Endothelial cell of umbilical vein (primary cell): ENCODE data around the gene VPS16.

ENCODE experiments used
- CTCF ChIP-seq, 2 donors: IDR thresholded peaks; 1 replicate in 1 of 2; 2 replicates in 1 of 2; pipeline ENCODE4 v1.5.1; 2011; ENCODE audit warnings: low read length in 2 of 2, mild to moderate bottlenecking in 2 of 2, moderate library complexity in 2 of 2, control low read depth in 1 of 2, inconsistent platforms in 1 of 2, low read depth in 1 of 2; ENCODE audit not compliant: insufficient read depth in 1 of 2; ENCODE audit errors: extremely low read depth in 1 of 2
- EZH2 ChIP-seq: IDR thresholded peaks from 2 replicates; pipeline ENCODE4 v1.6.1; 2012; ENCODE audit warnings: borderline replicate concordance, low read depth, mild to moderate bottlenecking, moderate library complexity, low read length, inconsistent platforms; ENCODE audit not compliant: severe bottlenecking
- FOS ChIP-seq: IDR thresholded peaks from 2 replicates; pipeline ENCODE4 v1.6.1; 2011; ENCODE audit warnings: mild to moderate bottlenecking, low read length, moderate library complexity, borderline replicate concordance; ENCODE audit not compliant: insufficient read depth
- GATA2 ChIP-seq: IDR thresholded peaks from 2 replicates; pipeline ENCODE4 v1.7.0; 2011; ENCODE audit warnings: low read depth, mild to moderate bottlenecking, moderate library complexity, mixed read lengths, low read length; ENCODE audit not compliant: insufficient read length, insufficient read depth
- JUN ChIP-seq: IDR thresholded peaks from 2 replicates; pipeline ENCODE4 v1.6.1; 2011; ENCODE audit warnings: borderline replicate concordance, low read depth; ENCODE audit not compliant: insufficient read length, insufficient read depth
- MAX ChIP-seq: IDR thresholded peaks from 2 replicates; pipeline ENCODE4 v1.6.1; 2011; ENCODE audit not compliant: insufficient read depth, insufficient read length
- MYC ChIP-seq: IDR thresholded peaks from one replicate; pipeline ENCODE4 v1.6.1; 2011; ENCODE audit warnings: mild to moderate bottlenecking, low read depth, low read length
- POLR2A ChIP-seq: IDR thresholded peaks from 2 replicates; pipeline ENCODE4 v1.6.1; 2012; ENCODE audit warnings: low read depth, mild to moderate bottlenecking, control low read depth, low read length
- POLR2AphosphoS5 ChIP-seq: IDR thresholded peaks from 2 replicates; pipeline ENCODE4 v1.6.1; 2012; ENCODE audit warnings: low read depth, mild to moderate bottlenecking, control low read depth, low read length, moderate library complexity; ENCODE audit not compliant: insufficient read depth

GRCh38 chr20:2800521-2801285 lies 39.8 kb upstream of the VPS16 start, which contains the start of gene CPXM1:
- peak in 1 of 2 donors; percentile 2 for TF ChIP-seq CTCF (IDR thresholded peaks at IDR 0.05; ENCODE audit: extremely low read depth in 1 of 2, insufficient read depth in 1 of 2, low read depth in 1 of 2, low read length in 2 of 2)
- TF ChIP-seq MAX, result no peak
- TF ChIP-seq POLR2AphosphoS5, result no peak
- TF ChIP-seq POLR2A, result no peak
- TF ChIP-seq EZH2, result peak; percentile 2
- TF ChIP-seq GATA2, result no peak
- no peak for TF ChIP-seq MYC
- TF ChIP-seq JUN, result peak; percentile 15
- no peak for TF ChIP-seq FOS
